ENCODE results near the gene TEDC1. TPM values are rescaled to one million over a fixed set of nuclear protein-coding genes. Genes with fewer than 3 reads are reported as not detected.
A peak's percentile ranks its signal among the peaks of the same experiment; 100 is the strongest.

TEDC1 gene
- total RNA-seq, 1 donor from 2014 or later: 43.3 TPM

- no peaks in the 10 kb centered on the region for H3K27me3 Mint-ChIP-seq
- H3K36me3 Mint-ChIP-seq (ENCODE audit: low read depth): peaks cover 11% of the 10 kb centered on the region
- intact Hi-C loops (cut with micrococcal nuclease): no loop called here
- no peak overlapping the region for H3K27ac Mint-ChIP-seq
- no peak overlapping the region for H3K4me3 Mint-ChIP-seq
- no peaks in the 10 kb centered on the region for H3K4me1 Mint-ChIP-seq
- no peak for DNase-seq
- H3K9me3 Mint-ChIP-seq: no peaks in the 10 kb centered on the region
These were observed 25.6 kb upstream of the TEDC1 start for GRCh38 chr14:105465209-105466031.

- no peaks in the 10 kb centered on the region for H3K9me3 Mint-ChIP-seq
- H3K27me3 Mint-ChIP-seq: no peaks in the 10 kb centered on the region
- H3K4me3 Mint-ChIP-seq: no peak overlapping the region
- H3K27ac Mint-ChIP-seq: no peak overlapping the region
- no peaks in the 10 kb centered on the region for H3K4me1 Mint-ChIP-seq
- peaks cover 6% of the 10 kb centered on the region for H3K36me3 Mint-ChIP-seq (ENCODE audit: low read depth)
- intact Hi-C loops (cut with micrococcal nuclease): no loop called here
- DNase-seq: no peak
These were observed 24.4 kb upstream of the TEDC1 start for GRCh38 chr14:105466531-105467248.

GRCh38 chr14:105467249-105467941 lies 23.7 kb upstream of the TEDC1 start:
- no peaks in the 10 kb centered on the region for H3K9me3 Mint-ChIP-seq
- H3K4me1 Mint-ChIP-seq: no peaks in the 10 kb centered on the region
- no peak overlapping the region for H3K4me3 Mint-ChIP-seq
- DNase-seq: no peak
- no peak overlapping the region for H3K27ac Mint-ChIP-seq
- peaks cover 5% of the 10 kb centered on the region for H3K36me3 Mint-ChIP-seq (ENCODE audit: low read depth)
- intact Hi-C loops (cut with micrococcal nuclease): no loop called here
- H3K27me3 Mint-ChIP-seq: no peaks in the 10 kb centered on the region

GRCh38 chr14:105467942-105468471 lies 23.0 kb upstream of the TEDC1 start:
- no peak overlapping the region for H3K27ac Mint-ChIP-seq
- no peaks in the 10 kb centered on the region for H3K27me3 Mint-ChIP-seq
- intact Hi-C loops (cut with micrococcal nuclease): no loop called here
- no peaks in the 10 kb centered on the region for H3K9me3 Mint-ChIP-seq
- DNase-seq: no peak
- H3K4me1 Mint-ChIP-seq: no peaks in the 10 kb centered on the region
- no peak overlapping the region for H3K4me3 Mint-ChIP-seq
- H3K36me3 Mint-ChIP-seq (ENCODE audit: low read depth): peaks cover 4% of the 10 kb centered on the region

- no peaks in the 10 kb centered on the region for H3K4me1 Mint-ChIP-seq
- H3K4me3 Mint-ChIP-seq: no peak overlapping the region
- intact Hi-C loops (cut with micrococcal nuclease): no loop called here
- DNase-seq: no peak
- no peaks in the 10 kb centered on the region for H3K9me3 Mint-ChIP-seq
- peaks cover 3% of the 10 kb centered on the region for H3K36me3 Mint-ChIP-seq (ENCODE audit: low read depth)
- H3K27ac Mint-ChIP-seq: no peak overlapping the region
- H3K27me3 Mint-ChIP-seq: no peaks in the 10 kb centered on the region
These were observed 22.3 kb upstream of the TEDC1 start for GRCh38 chr14:105468621-105469241.

DNA sequence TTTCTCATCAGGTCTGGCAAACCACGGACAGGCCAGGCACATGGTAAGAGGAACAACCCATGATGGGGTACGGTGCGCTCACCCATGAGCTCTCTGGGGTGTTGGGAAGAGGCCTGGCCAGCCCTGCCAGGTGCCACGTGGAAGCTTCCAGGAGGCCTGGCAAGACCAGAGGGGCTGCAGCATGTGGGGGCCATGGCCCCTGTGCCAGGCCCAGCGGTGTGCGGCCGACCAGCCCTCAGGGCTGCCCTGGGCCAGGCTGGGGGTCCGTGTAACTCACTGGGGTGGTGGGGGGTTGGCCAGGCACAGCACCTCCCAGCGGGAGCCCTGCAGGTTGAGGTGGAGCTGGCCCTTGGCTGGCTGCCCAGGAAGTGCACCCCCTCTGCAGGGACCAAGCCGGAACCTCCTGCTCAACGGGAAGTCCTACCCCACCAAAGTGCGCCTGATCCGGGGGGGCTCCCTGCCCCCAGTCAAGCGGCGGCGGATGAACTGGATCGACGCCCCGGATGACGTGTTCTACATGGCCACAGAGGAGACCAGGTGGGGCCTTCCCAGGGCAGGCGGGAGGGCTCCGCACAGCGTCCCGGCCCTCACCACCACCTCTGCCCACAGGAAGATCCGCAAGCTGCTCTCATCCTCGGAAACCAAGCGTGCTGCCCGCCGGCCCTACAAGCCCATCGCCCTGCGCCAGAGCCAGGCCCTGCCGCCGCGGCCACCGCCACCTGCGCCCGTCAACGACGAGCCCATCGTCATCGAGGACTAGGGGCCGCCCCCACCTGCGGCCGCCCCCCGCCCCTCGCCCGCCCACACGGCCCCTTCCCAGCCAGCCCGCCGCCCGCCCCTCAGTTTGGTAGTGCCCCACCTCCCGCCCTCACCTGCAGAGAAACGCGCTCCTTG lies 21.3 kb upstream of the TEDC1 start:
- no peak for DNase-seq
- Mint-ChIP-seq H3K4me1 (no peaks in the 10 kb centered on the region), H3K27ac (no peak overlapping the region), H3K36me3 (ENCODE audit: low read depth) (peaks cover 3% of the 10 kb centered on the region), H3K27me3 (no peaks in the 10 kb centered on the region), H3K4me3 (no peak overlapping the region), H3K9me3 (no peaks in the 10 kb centered on the region)
- intact Hi-C loops (cut with micrococcal nuclease): loop anchor here (10.0 kb wide), 1 partner anchor 55 kb away; the partner anchor contains the start of gene TMEM121

- no peaks in the 10 kb centered on the region for H3K9me3 Mint-ChIP-seq
- no peak for DNase-seq
- H3K27ac Mint-ChIP-seq: no peak overlapping the region
- no peaks in the 10 kb centered on the region for H3K4me1 Mint-ChIP-seq
- intact Hi-C loops (cut with micrococcal nuclease): loop anchor here (10.0 kb wide), 1 partner anchor 54 kb away; the partner anchor contains the start of gene TMEM121
- H3K4me3 Mint-ChIP-seq: no peak overlapping the region
- H3K27me3 Mint-ChIP-seq: no peaks in the 10 kb centered on the region
- H3K36me3 Mint-ChIP-seq (ENCODE audit: low read depth): peaks cover 2% of the 10 kb centered on the region
These were observed 20.4 kb upstream of the TEDC1 start for GRCh38 chr14:105470350-105471296.

GRCh38 chr14:105471297-105471821 lies 19.7 kb upstream of the TEDC1 start:
- H3K9me3 Mint-ChIP-seq: no peaks in the 10 kb centered on the region
- H3K4me1 Mint-ChIP-seq: no peaks in the 10 kb centered on the region
- H3K36me3 Mint-ChIP-seq (ENCODE audit: low read depth): peaks cover 2% of the 10 kb centered on the region
- H3K4me3 Mint-ChIP-seq: no peak overlapping the region
- no peak for DNase-seq
- H3K27me3 Mint-ChIP-seq: no peaks in the 10 kb centered on the region
- intact Hi-C loops (cut with micrococcal nuclease): loop anchor here (10.0 kb wide), 1 partner anchor 53 kb away; the partner anchor contains the start of gene TMEM121
- no peak overlapping the region for H3K27ac Mint-ChIP-seq

GRCh38 chr14:105471823-105472485 lies 19.1 kb upstream of the TEDC1 start:
- DNase-seq: no peak
- Mint-ChIP-seq H3K9me3 (no peaks in the 10 kb centered on the region), H3K27me3 (peaks cover 4% of the 10 kb centered on the region), H3K4me3 (no peak overlapping the region), H3K4me1 (no peaks in the 10 kb centered on the region), H3K36me3 (ENCODE audit: low read depth) (peaks cover 2% of the 10 kb centered on the region), H3K27ac (no peak overlapping the region)
- intact Hi-C loops (cut with micrococcal nuclease): loop anchor here (10.0 kb wide), 1 partner anchor 53 kb away; the partner anchor contains the start of gene TMEM121

DNA sequence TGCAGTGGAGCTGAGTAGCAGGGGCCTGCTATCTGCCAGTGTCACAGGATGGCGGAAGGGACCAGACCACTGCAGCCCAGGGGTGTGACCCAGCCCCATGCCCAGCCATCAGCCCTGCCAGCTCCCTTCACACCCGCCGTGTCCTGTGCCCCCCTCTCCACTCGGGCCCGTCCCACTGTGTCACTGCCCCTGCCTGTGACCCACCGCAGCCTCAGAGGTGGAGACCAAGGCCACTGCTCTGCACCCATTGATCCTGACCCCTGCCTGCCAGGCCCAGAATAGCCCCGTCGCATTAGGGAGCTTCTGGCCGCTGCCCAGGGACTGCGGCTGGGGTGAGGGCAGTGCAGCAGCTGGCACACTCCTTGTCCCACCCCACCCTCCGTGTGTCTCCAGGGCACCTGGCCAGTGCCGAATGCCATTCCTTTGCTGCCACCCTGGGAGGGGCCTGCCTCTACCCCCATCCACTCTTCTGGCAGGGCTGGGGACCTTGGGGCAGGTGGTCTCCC lies 18.5 kb upstream of the TEDC1 start:
- Mint-ChIP-seq H3K27ac (no peak overlapping the region), H3K27me3 (peaks cover 10% of the 10 kb centered on the region), H3K4me3 (no peak overlapping the region), H3K4me1 (peaks cover 5% of the 10 kb centered on the region), H3K9me3 (peaks cover 4% of the 10 kb centered on the region), H3K36me3 (ENCODE audit: low read depth) (peaks cover 3% of the 10 kb centered on the region)
- intact Hi-C loops (cut with micrococcal nuclease): loop anchor here (10.0 kb wide), 1 partner anchor 52 kb away; the partner anchor contains the start of gene TMEM121
- DNase-seq: no peak

GRCh38 chr14:105473033-105473676 lies 17.9 kb upstream of the TEDC1 start:
- Mint-ChIP-seq H3K36me3 (ENCODE audit: low read depth) (peaks cover 3% of the 10 kb centered on the region), H3K27me3 (peaks cover 11% of the 10 kb centered on the region), H3K27ac (no peak overlapping the region), H3K4me3 (peak overlapping the region; percentile 72), H3K9me3 (peaks cover 4% of the 10 kb centered on the region), H3K4me1 (peaks cover 5% of the 10 kb centered on the region)
- intact Hi-C loops (cut with micrococcal nuclease): loop anchor here (10.0 kb wide), 1 partner anchor 52 kb away; the partner anchor contains the start of gene TMEM121
- no peak for DNase-seq

All from activated CD4-positive, alpha-beta T cell treated with anti-CD3 and anti-CD28 coated beads, Interleukin-2, amount 10 ng/mL, durations not matched to agents 24 days and 14 days (primary cell).